DMS53 treated with DMSO at 0.1 percent for 48 hours (cell line): ENCODE data around the gene FBXL12.
"Not testable (repeated sequence)": the region's sequence is repeated elsewhere in the genome, so short reads cannot be mapped to it uniquely, and the experiment has no call there.

ENCODE experiments used
- DNase-seq: peaks from one replicate; lab custom pipeline; 2025; ENCODE audit not compliant: unreplicated experiment; lab: John Stamatoyannopoulos, UW

The FBXL12 gene

GRCh38 chr19:9818734-9819595, at the start of gene FBXL12:
Gene FBXL12, minus strand, starts transcription at chr19:9819079. Its CDS starts 266 bp downstream, at chr19:9818813.
- DNase-seq = peak; percentile 87

- DNase-seq = no peak
Observed at GRCh38 chr19:9865732-9866501, 47.0 kb upstream of the FBXL12 start.

- DNase-seq = no peak
Observed at GRCh38 chr19:9863759-9864158, 44.9 kb upstream of the FBXL12 start.

GRCh38 chr19:9862938-9863337, 44.1 kb upstream of the FBXL12 start:
- DNase-seq = no peak

- DNase-seq = no peak
Observed at GRCh38 chr19:9861503-9861902, 42.6 kb upstream of the FBXL12 start.

- DNase-seq = no peak
Observed at GRCh38 chr19:9860407-9860806, 41.5 kb upstream of the FBXL12 start.

GRCh38 chr19:9858766-9859165, 39.9 kb upstream of the FBXL12 start:
- no peak for DNase-seq

GRCh38 chr19:9857920-9858746, 39.3 kb upstream of the FBXL12 start:
- no peak for DNase-seq

- DNase-seq = no peak
Observed at GRCh38 chr19:9857076-9857721, 38.3 kb upstream of the FBXL12 start.

GRCh38 chr19:9856609-9857008, 37.7 kb upstream of the FBXL12 start:
- no peak for DNase-seq

- no peak for DNase-seq
Observed at GRCh38 chr19:9854282-9854846, 35.5 kb upstream of the FBXL12 start.

- DNase-seq = no peak
Observed at GRCh38 chr19:9850235-9850959, 31.5 kb upstream of the FBXL12 start.

- no peak for DNase-seq
Observed at GRCh38 chr19:9849791-9850190, 30.9 kb upstream of the FBXL12 start.

GRCh38 chr19:9848762-9849161, 29.9 kb upstream of the FBXL12 start:
- no peak for DNase-seq

GRCh38 chr19:9848060-9848459, 29.2 kb upstream of the FBXL12 start:
- DNase-seq = no peak

GRCh38 chr19:9847087-9847671, 28.3 kb upstream of the FBXL12 start:
- no peak for DNase-seq

GRCh38 chr19:9843626-9844273, 24.9 kb upstream of the FBXL12 start:
- not testable (repeated sequence) for DNase-seq

GRCh38 chr19:9842834-9843625, 24.2 kb upstream of the FBXL12 start:
- DNase-seq = no peak
